ENCODE measurements around the gene PCGF2. TPM values are rescaled to one million over a fixed set of nuclear protein-coding genes. Genes with fewer than 3 reads are reported as not detected.

The PCGF2 gene
- total RNA-seq, 1 donor from 2014 or later = 108 TPM

GRCh38 chr17:38742411-38743308, 5.5 kb downstream of the PCGF2 start:
- peaks cover 7% of the 10 kb centered on the region for H3K36me3 Mint-ChIP-seq (ENCODE audit: low read depth)
- peak overlapping the region; percentile 76 for H3K4me3 Mint-ChIP-seq

GRCh38 chr17:38741921-38742410, 6.2 kb downstream of the PCGF2 start:
- peaks cover 55% of the 10 kb centered on the region for H3K4me1 Mint-ChIP-seq
- H3K27me3 Mint-ChIP-seq (ENCODE audit: low read depth) = no peaks in the 10 kb centered on the region
- peaks cover 7% of the 10 kb centered on the region for H3K36me3 Mint-ChIP-seq (ENCODE audit: low read depth)
- H3K27ac Mint-ChIP-seq (ENCODE audit: unreplicated experiment) = peak overlapping the region; percentile 81
- H3K9me3 Mint-ChIP-seq = no peaks in the 10 kb centered on the region
- TF ChIP-seq, protein P1, sequence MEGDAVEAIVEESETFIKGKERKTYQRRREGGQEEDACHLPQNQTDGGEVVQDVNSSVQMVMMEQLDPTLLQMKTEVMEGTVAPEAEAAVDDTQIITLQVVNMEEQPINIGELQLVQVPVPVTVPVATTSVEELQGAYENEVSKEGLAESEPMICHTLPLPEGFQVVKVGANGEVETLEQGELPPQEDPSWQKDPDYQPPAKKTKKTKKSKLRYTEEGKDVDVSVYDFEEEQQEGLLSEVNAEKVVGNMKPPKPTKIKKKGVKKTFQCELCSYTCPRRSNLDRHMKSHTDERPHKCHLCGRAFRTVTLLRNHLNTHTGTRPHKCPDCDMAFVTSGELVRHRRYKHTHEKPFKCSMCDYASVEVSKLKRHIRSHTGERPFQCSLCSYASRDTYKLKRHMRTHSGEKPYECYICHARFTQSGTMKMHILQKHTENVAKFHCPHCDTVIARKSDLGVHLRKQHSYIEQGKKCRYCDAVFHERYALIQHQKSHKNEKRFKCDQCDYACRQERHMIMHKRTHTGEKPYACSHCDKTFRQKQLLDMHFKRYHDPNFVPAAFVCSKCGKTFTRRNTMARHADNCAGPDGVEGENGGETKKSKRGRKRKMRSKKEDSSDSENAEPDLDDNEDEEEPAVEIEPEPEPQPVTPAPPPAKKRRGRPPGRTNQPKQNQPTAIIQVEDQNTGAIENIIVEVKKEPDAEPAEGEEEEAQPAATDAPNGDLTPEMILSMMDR (conservative IDR thresholded peaks at IDR 0.05) = no peak
- peak overlapping the region; percentile 76 for H3K4me3 Mint-ChIP-seq
- no peak for DNase-seq (ENCODE audit: low read depth, low spot score)

More at GRCh38 chr17:38742411-38743308, 5.5 kb downstream of the PCGF2 start:
- Mint-ChIP-seq H3K27ac (ENCODE audit: unreplicated experiment) (peak overlapping the region; percentile 90), H3K27me3 (ENCODE audit: low read depth) (no peaks in the 10 kb centered on the region), H3K9me3 (no peaks in the 10 kb centered on the region), H3K4me1 (peaks cover 55% of the 10 kb centered on the region)
- no peak for DNase-seq (ENCODE audit: low read depth, low spot score)
- TF ChIP-seq, protein P1 (conservative IDR thresholded peaks at IDR 0.05) = no peak

DNA sequence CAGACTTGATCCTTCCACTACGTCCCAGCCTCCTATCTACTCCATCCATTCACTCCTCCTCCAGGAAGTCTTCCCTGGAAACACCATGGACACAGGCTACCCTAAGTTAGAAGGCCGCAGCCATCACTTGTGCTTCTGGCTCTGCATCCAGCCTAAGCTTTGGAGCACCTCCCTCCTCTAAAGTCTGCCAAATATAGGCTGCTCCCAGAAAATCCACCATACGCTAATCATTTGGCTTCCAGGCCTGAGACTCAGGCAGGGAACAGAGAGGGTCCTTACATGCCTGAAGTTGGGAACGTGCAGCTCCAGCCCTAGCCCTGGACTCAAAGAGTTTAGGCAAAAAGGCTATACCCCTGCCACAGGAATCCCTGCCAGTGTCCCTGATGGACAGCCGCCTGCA, 6.7 kb downstream of the PCGF2 start:
- Mint-ChIP-seq H3K4me1 (peaks cover 50% of the 10 kb centered on the region), H3K9me3 (no peaks in the 10 kb centered on the region), H3K27me3 (ENCODE audit: low read depth) (no peaks in the 10 kb centered on the region), H3K36me3 (ENCODE audit: low read depth) (peaks cover 7% of the 10 kb centered on the region), H3K27ac (ENCODE audit: unreplicated experiment) (no peak overlapping the region), H3K4me3 (peak overlapping the region; percentile 31)
- TF ChIP-seq, protein P1 (conservative IDR thresholded peaks at IDR 0.05) = no peak
- no peak for DNase-seq (ENCODE audit: low read depth, low spot score)

DNA sequence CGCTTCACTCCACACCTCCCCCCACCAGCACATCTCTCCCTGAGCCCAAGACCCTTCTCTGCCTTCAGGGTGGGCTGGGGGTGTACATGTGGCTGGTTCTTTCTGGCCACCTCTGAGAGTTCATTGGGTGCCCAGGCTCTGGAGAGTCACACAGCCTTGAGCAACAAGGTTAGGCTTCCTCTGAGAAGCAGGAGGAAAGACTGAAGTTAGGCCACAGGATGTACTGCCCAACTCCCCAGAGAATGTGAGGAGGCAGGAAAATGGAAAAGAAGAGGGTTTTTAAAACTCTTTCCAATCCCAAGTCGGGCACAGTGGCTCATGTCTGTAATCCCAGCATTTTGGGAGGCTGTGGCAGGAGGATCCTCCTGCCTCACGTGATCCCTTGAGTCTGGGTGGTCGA, 7.3 kb downstream of the PCGF2 start:
- TF ChIP-seq, protein P1 (conservative IDR thresholded peaks at IDR 0.05) = no peak
- peaks cover 43% of the 10 kb centered on the region for H3K4me1 Mint-ChIP-seq
- H3K27me3 Mint-ChIP-seq (ENCODE audit: low read depth) = no peaks in the 10 kb centered on the region
- DNase-seq (ENCODE audit: low read depth, low spot score) = no peak
- peaks cover 7% of the 10 kb centered on the region for H3K36me3 Mint-ChIP-seq (ENCODE audit: low read depth)
- H3K4me3 Mint-ChIP-seq = peak overlapping the region; percentile 31
- H3K9me3 Mint-ChIP-seq = no peaks in the 10 kb centered on the region
- H3K27ac Mint-ChIP-seq (ENCODE audit: unreplicated experiment) = no peak overlapping the region

DNA sequence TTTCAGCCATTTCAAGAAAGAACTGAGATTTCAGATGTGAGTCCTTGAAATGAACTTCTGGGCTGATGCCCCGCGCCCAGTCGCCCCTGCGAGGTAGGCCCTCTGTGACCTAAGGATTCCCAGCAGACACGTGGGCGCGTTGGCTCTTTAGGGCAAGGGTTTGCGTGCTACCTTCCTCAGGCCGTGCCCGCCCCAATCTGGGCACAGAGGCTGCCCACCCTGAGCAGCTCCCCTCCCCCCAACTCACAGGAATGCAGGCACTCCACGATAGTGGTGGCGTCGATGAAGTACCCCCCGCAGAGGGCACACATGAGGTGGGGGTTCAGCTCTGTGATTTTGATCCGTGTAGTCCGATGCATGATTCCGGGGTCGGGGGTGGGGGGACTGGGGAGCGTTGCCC, 8.1 kb downstream of the PCGF2 start:
- H3K4me1 Mint-ChIP-seq = peaks cover 38% of the 10 kb centered on the region
- H3K27ac Mint-ChIP-seq (ENCODE audit: unreplicated experiment) = no peak overlapping the region
- H3K4me3 Mint-ChIP-seq = no peak overlapping the region
- H3K36me3 Mint-ChIP-seq (ENCODE audit: low read depth) = peaks cover 7% of the 10 kb centered on the region
- TF ChIP-seq, protein P1 (conservative IDR thresholded peaks at IDR 0.05) = no peak
- no peaks in the 10 kb centered on the region for H3K27me3 Mint-ChIP-seq (ENCODE audit: low read depth)
- no peaks in the 10 kb centered on the region for H3K9me3 Mint-ChIP-seq
- DNase-seq (ENCODE audit: low read depth, low spot score) = no peak
